ENCODE results near the gene PIKFYVE.

DNA sequence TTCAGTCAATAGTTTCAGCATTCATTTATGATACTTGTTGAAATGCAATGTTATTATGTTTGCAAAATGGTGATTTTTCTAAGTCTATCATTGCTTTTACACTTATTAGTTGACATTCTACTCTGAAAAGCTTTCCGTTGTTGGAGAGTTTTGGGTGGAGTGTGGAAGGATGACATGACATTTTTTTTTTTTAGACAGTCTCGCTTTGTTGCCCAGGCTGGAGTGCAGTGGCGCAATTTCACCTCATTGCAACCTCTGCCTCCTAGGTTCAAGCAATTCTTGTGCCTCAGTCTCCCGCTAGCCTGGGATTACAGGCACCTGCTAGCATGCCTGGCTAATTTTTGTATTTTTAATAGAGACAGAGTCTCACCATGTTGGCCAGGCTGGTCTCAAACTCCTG lies 29.8 kb downstream of the PIKFYVE start:
- no peak for TF ChIP-seq EP300 (IDR thresholded peaks at IDR 0.05)
- TF ChIP-seq, protein P1, sequence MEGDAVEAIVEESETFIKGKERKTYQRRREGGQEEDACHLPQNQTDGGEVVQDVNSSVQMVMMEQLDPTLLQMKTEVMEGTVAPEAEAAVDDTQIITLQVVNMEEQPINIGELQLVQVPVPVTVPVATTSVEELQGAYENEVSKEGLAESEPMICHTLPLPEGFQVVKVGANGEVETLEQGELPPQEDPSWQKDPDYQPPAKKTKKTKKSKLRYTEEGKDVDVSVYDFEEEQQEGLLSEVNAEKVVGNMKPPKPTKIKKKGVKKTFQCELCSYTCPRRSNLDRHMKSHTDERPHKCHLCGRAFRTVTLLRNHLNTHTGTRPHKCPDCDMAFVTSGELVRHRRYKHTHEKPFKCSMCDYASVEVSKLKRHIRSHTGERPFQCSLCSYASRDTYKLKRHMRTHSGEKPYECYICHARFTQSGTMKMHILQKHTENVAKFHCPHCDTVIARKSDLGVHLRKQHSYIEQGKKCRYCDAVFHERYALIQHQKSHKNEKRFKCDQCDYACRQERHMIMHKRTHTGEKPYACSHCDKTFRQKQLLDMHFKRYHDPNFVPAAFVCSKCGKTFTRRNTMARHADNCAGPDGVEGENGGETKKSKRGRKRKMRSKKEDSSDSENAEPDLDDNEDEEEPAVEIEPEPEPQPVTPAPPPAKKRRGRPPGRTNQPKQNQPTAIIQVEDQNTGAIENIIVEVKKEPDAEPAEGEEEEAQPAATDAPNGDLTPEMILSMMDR (IDR thresholded peaks at IDR 0.05) = no peak
- no peak for TF ChIP-seq POLR2A (IDR thresholded peaks at IDR 0.05; ENCODE audit: low read depth)

All from esophagus muscularis mucosa (tissue), 4 donors.